Colonic mucosa (tissue), 4 donors: ENCODE results near the gene SMC5. TPM values are rescaled to one million over a fixed set of nuclear protein-coding genes. Genes with fewer than 3 reads are reported as not detected.

Experiments
- DNase-seq: peaks from one replicate; pipeline ENCODE4 v3.0.0-alpha.2; 2020
- H3K27ac ChIP-seq: fragments of 200-600 bp; one replicate; pipeline ENCODE4 v1.8.0; 2021
- H3K27me3 ChIP-seq: fragments of 200-600 bp; one replicate; pipeline ENCODE4 v1.8.0; 2021
- H3K36me3 ChIP-seq: fragments of 200-600 bp; one replicate; pipeline ENCODE4 v1.8.0; 2021
- H3K4me1 ChIP-seq: fragments of 200-600 bp; one replicate; pipeline ENCODE4 v1.8.0; 2021; ENCODE audit warnings: mild to moderate bottlenecking
- H3K4me3 ChIP-seq: fragments of 200-600 bp; one replicate; pipeline ENCODE4 v1.8.0; 2021
- H3K9ac ChIP-seq, 2 donors: one replicate each; pipeline ENCODE4 v1.7.0; 2013; ENCODE audit warnings: control low read depth in 2 of 2, low read depth in 2 of 2, low read length in 2 of 2
- H3K9me3 ChIP-seq: fragments of 200-600 bp; one replicate; pipeline ENCODE4 v1.8.0; 2021
- intact Hi-C: fragments of 100-400 bp; cut with DNase I; formaldehyde crosslinking; loops from one replicate; pipeline ENCODE4 v1.14.1; 2022
- total RNA-seq, 2 donors: library from RNA; stranded (reverse); fragmentation: NEBNext Ultra II Directional in 1 of 2; extraction: Animal tissue kit (Norgen Biotek cat#: 25700) in 1 of 2; gene quantifications; one replicate each; pipeline ENCODE4 v1.2.1, GENCODE V29; 2021
- TF ChIP-seq, protein P1 (sequence below): fragments of 200-600 bp; IDR thresholded peaks from one replicate; pipeline ENCODE4 v1.8.0; 2022; ENCODE audit warnings: antibody characterized with exemption, mild to moderate bottlenecking
- donor health status: healthy.
- donor health status: DM: no; HTN: no; CAD: no.
- donor health status: DM: no; HTN: no; CAD: no.

The SMC5 gene
- total RNA-seq, 2 donors from 2014 or later: 31.4 to 35.9 TPM

DNA sequence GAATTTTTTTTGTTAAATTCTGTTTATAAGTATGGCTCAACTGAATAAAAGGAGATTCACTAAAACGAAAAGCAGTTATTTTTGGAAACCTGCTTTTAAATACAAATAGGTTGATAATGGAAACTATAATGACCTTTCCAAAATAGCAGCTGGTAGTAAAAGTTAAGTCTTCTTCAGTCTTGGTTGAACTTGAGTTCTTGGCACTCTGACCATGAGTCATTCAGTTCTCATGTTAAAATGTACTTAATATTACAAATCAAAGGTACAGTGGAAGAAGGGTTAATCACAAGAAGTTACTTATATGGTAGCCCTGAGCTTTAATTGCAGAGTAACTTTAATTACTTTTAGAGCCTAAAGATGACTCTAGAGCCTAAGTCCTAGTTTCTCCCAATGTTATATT lies 93.6 kb downstream of the SMC5 start:
- Histone ChIP-seq H3K36me3 (no peaks in the 10 kb centered on the region), H3K4me3 (no peak overlapping the region), H3K27me3 (no peaks in the 10 kb centered on the region), H3K9me3 (no peaks in the 10 kb centered on the region), H3K4me1 (no peaks in the 10 kb centered on the region), H3K27ac (no peak overlapping the region), H3K9ac (no peak overlapping the region)
- TF ChIP-seq, protein P1, sequence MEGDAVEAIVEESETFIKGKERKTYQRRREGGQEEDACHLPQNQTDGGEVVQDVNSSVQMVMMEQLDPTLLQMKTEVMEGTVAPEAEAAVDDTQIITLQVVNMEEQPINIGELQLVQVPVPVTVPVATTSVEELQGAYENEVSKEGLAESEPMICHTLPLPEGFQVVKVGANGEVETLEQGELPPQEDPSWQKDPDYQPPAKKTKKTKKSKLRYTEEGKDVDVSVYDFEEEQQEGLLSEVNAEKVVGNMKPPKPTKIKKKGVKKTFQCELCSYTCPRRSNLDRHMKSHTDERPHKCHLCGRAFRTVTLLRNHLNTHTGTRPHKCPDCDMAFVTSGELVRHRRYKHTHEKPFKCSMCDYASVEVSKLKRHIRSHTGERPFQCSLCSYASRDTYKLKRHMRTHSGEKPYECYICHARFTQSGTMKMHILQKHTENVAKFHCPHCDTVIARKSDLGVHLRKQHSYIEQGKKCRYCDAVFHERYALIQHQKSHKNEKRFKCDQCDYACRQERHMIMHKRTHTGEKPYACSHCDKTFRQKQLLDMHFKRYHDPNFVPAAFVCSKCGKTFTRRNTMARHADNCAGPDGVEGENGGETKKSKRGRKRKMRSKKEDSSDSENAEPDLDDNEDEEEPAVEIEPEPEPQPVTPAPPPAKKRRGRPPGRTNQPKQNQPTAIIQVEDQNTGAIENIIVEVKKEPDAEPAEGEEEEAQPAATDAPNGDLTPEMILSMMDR: no peak
- DNase-seq: no peak
- intact Hi-C loops: loop anchor here (5.0 kb wide), 2 partner anchors 130 to 250 kb away; no protein-coding TSS in a partner anchor

GRCh38 chr9:70352802-70353201 lies 94.0 kb downstream of the SMC5 start:
- Histone ChIP-seq H3K4me1 (no peaks in the 10 kb centered on the region), H3K4me3 (no peak overlapping the region), H3K27ac (no peak overlapping the region), H3K9me3 (no peaks in the 10 kb centered on the region), H3K27me3 (no peaks in the 10 kb centered on the region), H3K36me3 (no peaks in the 10 kb centered on the region), H3K9ac (no peak overlapping the region)
- intact Hi-C loops: loop anchor here (5.0 kb wide), 2 partner anchors 129 to 249 kb away; no protein-coding TSS in a partner anchor
- TF ChIP-seq, protein P1: peak; percentile 28
- DNase-seq: no peak

- intact Hi-C loops: no loop called here
- H3K27ac ChIP-seq: no peak overlapping the region
- TF ChIP-seq, protein P1: no peak
Measured at GRCh38 chr9:70355801-70356200, 97.0 kb downstream of the SMC5 start.

DNA sequence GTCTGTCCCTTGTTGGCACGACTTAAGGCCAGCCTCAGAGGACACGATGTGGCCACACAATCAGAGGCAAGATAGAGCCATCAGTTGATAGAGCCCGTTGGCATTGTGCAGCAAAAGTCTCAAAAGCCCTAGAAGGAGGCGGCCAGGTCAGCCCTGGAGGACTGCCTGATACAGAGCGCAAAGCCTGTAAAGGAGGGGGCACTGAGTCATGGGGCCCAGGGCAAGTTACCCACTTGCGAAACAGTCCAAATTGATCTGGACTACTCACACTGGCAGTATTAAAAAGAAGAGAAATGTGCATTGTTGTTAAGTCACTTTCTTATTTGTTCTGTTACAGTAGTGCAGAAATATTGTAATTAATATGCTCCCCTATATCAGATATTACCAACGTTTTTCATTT lies 104.2 kb downstream of the SMC5 start:
- intact Hi-C loops: no loop called here
- Histone ChIP-seq H3K27me3 (no peaks in the 10 kb centered on the region), H3K9ac (no peak overlapping the region), H3K36me3 (no peaks in the 10 kb centered on the region), H3K9me3 (no peaks in the 10 kb centered on the region), H3K4me1 (no peaks in the 10 kb centered on the region), H3K4me3 (no peak overlapping the region), H3K27ac (no peak overlapping the region)
- no peak for DNase-seq
- TF ChIP-seq, protein P1: no peak

More at GRCh38 chr9:70355801-70356200, 97.0 kb downstream of the SMC5 start:
- no peak for DNase-seq
- Histone ChIP-seq H3K36me3 (no peaks in the 10 kb centered on the region), H3K4me3 (no peak overlapping the region), H3K4me1 (no peaks in the 10 kb centered on the region), H3K9me3 (no peaks in the 10 kb centered on the region), H3K27me3 (no peaks in the 10 kb centered on the region), H3K9ac (no peak overlapping the region)

DNA sequence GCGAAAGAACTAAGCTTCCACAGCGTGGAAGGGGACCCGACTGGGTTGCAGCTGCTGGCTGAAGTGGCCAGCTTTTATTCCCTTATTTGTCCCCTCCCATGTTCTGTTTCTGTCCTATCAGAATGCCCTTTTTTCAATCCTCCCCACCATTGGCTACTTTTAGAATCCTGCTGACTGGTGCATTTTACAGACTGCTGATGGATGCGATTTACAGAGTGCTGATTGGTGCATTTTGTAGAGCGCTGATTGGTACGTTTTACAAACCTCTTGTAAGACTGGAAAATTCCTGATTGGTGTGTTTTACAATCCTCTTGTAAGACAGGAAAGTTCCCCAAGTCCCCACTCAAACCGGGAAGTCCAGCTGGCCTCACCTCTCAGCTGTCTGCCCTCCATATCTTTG lies 105.0 kb downstream of the SMC5 start:
- H3K4me3 ChIP-seq: no peak overlapping the region
- no peaks in the 10 kb centered on the region for H3K27me3 ChIP-seq
- no peak overlapping the region for H3K9ac ChIP-seq
- intact Hi-C loops: no loop called here
- H3K27ac ChIP-seq: no peak overlapping the region
- H3K36me3 ChIP-seq: no peaks in the 10 kb centered on the region
- H3K9me3 ChIP-seq: no peaks in the 10 kb centered on the region
- no peaks in the 10 kb centered on the region for H3K4me1 ChIP-seq
- TF ChIP-seq, protein P1: no peak
- DNase-seq: no peak
